NCI-H748 treated with DMSO at 0.1 percent for 48 hours (cell line): ENCODE measurements around the gene SFSWAP.
A peak's percentile ranks its signal among the peaks of the same experiment; 100 is the strongest.

Experiments used
- DNase-seq: peaks from one replicate; lab custom pipeline; 2025; lab: John Stamatoyannopoulos, UW

The SFSWAP gene

DNA sequence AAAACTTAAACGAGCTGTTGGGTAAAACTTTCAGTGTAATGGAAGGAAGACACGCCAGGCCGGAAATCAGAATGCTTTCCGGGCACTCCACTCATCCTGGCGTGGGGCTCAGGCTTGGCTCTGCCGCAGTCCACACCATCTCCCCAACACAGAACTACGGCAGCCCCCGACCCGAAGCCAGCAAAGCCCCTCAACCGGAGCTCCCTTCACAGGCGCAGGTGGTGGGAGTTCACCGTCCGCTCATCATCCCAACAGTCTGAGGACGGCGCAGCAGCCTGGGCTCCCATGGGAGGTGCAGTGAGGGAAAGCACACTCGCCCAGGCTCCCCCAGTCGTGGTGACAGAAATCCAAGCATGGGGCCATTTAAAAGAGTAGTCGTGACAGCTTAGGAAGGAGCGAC lies 106.4 kb downstream of the SFSWAP start:
- no peak for DNase-seq

DNA sequence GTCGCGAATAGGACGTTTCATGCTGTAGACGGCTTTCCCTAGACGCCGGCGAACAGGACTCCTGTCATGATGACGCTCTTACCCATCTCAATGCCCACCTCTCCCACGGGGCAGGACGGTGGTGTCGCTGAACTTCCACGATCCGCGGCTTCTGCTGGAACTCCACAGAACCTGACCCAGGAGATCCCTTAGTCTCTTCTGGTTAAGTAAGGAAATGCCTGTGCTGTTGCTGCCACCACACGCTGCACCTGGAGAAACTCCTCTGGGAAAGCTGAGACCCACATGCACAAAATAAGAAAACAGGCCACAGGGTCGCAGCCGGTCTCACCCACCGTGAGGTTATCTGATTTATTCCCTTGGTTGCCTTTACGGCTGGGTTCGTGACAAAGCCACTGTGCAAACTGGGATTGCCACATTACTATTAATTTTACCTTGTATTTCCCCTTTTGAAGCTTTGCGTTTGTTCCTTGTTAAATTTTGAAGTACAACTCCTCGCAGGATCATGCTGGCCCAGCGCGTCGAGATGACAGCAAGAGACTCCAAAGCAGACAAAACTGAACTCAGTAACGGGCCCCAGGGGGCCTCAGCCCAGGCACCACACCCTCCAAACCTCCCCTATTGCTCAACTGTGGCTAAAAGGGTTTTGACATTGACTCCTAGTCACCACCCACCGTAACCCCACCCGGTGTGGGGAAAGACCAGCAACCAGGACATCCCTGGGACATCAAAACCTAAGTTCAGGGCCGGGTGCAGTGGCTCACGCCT lies 108.1 kb downstream of the SFSWAP start:
- DNase-seq: no peak

DNA sequence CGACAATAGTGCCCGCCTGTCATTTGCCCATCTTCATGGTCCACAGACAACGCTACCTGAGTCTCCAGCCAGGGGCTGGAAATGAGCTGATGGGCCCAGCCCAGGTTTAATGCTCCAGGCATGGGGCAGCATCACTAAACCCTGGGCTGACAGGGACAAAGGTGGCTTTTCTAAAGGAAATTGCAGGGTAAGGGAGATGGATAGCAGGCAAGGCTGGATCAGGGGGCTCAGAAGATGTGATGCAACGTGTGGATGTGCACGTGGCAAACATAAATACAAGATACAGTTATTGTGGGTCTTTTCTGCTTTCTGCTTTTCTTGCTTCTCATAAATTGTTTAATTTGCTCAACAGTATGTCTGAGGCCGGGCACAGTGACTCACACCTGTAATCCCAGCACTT lies 113.6 kb downstream of the SFSWAP start:
- DNase-seq: no peak

DNA sequence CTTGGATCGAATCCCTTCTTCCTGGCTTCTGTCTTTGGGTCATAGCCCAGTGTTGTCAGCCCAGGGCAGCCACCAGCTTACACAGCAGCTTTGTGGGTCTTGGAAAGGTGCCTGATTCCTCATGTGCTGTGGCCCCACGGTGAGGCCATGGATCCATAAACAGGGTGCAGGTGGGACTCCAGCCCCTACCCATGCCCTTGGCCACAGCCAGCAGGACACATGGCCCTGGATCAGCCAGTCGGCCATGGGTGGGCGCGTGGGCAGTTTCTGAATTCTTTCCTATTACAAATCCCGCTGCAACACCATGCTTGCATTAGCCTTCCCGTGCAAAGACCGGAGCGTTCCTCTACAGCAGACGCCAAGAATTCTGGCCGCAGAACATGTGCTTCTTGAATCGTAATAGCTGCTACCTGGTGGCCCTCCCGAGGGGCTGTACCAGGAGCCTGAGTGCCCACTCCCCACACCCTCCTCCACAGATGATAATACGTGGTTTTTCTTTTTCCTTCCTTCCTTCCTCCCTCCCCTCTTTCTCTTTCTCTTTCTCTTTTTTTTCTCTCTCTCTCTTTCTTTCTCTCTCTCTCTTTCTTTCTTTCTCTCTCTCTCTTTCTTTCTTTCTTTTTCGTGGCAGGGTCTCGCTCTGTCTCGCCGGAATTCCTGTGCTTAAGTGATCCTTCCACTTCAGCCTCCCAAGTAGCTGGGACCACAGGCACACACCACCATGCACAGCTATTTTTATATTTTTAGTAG lies 114.4 kb downstream of the SFSWAP start:
- no peak for DNase-seq

DNA sequence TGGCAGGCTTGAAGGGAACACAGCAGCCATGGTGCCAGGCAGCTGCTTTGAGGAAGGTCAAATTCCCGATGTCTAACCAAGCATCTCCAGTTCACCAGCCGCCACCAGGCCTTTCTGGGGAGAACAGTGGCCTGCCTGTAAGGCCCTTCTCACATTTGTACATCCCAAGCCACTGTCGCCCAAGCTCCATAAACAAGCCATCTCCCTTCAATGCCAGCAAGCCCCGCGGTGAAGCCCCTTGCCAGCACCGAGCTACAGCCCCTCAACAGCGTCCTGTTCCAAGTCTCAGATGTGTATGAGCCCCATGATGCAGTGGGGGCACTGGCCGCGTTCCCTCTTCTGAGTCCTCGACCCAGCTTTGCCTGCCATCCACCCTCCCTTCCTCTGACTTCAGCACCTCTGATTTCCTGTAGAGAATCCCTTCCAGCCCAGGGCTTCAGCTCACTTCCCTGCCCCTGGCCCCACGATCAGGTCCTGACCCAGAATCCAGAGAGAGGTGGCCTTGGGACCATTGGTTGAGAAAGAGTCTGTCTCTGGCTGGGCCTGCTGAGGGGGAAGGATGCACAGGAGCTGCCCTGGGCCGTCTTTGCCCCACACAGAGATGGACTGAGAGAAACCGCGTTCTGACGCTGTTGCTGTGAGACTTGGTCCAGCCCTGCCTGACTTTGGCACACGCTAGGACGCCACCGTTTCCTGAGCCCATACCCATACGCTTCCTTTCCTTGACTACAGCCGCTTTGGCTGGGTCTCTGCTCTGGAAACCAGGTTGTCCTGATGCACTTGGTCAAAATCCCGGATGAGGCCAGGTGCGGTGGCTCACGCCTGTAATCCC lies 115.4 kb downstream of the SFSWAP start:
- DNase-seq: no peak

DNA sequence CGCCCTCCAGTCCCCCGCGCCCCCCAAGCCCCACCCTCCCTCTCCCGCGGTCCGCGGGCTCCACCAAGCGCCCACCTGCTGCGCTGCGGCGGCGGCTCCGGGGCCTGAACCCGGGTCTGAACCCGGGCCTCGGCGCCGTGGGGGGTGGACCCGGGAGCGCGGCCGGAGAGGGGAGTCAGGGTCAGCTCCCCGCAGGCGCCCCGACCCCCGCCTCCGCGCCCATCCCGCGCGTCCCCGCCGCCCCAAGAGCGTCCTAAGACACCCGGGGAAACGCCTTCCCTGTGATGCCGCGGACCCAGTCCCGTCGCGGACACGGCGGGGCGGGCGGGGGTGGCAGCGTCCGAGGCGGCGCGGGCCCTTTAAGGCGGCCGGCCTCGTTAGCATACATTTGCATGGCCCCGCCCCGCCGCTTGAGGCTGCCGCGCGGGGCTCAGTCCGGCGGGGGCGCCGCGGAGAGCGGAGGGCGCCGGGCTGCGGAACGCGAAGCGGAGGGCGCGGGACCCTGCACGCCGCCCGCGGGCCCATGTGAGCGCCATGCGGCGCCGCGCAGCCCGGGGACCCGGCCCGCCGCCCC lies 117.2 kb downstream of the SFSWAP start, which contains the start of gene MMP17:
TSS of gene MMP17 (plus strand) at position 433 of the 574 bp plus-strand sequence. CDS start at position 535, 102 bp downstream.
- DNase-seq: no peak

DNA sequence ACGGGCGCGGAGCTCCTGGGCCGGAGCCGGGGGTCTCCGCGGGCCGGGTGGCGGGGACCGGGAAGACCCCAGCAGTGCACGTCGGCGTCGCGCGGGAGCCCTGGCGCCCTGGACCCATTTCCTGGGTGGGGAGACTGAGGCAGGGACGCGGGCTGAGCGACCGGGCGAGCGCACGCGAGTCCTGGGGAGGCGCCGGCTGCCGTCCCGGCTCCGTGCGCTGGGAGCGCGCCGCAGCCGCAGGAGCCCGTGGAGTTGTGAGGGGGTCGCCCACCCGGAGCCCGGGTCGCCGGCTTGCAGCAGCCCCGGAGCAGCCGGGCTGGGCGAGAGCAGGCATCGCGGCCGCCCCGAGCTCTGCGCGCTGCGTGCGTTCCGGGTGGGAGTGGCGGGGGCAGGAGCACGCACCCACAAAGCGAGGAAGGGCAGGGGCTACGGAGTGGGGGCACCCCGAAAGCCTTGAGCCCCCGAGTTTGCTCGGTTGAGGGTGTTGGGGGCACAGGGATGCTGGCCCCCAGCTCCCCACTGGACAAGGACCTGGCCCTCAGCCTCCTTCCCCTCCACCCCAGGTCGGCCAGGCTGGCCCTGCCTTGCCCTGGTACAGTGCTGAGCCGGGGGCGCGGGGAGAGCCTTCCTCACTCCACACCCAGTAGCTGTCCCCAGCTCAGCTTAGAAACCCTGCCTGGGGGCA lies 117.9 kb downstream of the SFSWAP start:
- no peak for DNase-seq

DNA sequence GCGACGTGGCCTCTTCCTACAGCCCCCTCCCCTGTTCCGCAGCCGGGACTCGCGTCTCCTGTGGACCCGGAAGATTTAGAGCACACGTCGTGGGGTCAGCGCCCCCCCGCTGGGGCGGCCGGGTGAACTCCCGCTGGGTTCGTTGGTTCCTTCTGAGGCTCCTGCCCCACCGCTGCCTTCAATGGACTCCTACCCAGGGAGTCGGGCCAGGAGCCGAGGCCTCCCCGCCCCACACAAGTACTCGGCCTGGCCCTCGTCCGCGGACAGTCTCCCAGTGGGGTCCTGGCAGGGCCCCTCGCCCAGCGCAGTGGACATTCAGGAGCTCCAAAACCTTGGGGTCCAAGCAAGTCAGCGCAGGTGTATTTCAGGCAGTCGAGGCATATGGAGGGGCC lies 118.5 kb downstream of the SFSWAP start:
- DNase-seq: no peak

DNA sequence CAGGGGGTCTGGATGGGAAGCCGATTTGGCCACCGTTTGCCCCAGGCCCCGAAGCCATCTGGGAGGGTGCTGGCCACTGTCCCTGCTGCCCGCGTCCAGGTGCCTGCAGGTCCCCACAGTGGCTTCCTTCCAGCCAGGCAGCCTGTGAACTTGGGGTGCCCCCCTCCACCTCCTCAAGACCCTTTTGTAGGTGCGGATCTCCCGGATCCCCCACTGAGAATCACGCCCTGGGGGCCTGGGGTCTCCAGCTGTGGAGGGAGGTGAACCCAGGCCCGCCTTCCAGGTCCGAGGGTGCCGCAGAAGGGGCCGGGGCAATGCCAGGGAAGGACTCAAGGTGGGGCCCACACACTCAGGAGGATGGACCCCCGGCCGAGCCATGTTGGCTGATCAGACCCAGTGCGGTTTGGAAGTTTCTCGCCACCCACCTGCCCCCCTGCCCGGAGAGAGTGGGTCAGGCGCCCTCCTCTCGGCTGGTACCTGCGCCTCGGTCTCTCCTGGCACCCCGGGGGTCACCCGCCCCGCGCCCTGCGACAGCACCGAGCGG lies 119.0 kb downstream of the SFSWAP start:
- no peak for DNase-seq

DNA sequence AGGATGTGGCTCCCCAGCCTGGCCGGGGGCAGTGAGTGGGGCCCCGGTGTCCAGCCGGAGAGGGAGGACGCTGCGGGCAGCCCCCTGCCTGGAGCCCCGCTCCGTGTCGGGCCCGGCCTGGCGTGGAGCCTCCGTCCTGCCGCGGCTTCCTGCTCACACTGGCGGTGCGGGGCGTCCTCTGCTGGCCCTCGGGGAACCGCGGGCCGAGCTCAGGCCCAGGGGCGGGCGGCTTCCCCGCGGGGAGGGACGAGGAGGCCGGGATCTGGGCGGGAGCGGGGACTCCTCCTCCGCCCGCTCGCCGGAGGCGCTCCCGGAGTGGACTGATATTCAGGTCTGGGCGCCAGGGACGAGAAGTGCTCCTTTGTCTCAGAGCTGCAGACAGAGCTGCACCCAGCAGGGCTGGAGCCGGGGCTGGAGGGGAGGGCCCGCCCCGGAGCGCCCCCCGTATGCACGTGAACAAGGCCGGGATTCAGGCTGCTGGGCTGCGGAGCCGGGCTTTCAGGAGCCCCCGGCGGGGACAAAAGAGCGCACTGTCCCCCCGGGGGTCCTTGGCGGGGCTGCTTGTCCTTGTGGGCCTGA lies 119.5 kb downstream of the SFSWAP start:
- peak; percentile 51 for DNase-seq

DNA sequence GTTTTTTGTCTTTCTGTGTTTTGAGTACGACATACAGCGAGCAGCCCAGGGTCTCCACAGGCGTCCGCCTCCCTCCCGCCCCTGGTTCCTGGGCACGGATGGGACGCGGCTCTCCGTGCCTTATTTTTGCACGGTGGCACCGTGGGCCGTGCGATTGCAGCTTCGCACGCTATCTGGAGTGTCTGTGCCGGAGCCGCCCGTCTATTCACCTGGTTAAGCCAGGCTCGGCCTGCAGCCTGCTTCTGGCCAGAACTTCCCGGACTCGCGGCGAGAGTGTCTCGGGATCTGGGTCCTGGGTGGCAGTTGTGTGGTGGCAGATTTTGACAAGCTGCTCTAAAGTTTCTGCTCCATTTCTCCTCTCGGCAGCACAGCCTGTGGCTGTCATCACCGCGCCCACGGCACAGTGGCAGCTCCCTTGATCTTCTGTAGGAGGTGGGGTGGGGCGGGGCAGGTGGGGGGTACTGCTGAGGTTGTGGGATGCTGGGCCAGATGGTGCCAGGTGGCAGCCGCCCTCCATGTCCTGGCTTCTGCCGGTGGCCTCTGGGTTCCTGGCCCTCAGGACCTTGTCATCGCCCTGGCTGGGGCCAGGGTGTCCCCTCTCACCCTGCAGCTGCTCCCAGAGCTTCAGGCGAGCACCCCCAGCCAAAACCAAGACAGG lies 120.2 kb downstream of the SFSWAP start:
- peak; percentile 27 for DNase-seq

DNA sequence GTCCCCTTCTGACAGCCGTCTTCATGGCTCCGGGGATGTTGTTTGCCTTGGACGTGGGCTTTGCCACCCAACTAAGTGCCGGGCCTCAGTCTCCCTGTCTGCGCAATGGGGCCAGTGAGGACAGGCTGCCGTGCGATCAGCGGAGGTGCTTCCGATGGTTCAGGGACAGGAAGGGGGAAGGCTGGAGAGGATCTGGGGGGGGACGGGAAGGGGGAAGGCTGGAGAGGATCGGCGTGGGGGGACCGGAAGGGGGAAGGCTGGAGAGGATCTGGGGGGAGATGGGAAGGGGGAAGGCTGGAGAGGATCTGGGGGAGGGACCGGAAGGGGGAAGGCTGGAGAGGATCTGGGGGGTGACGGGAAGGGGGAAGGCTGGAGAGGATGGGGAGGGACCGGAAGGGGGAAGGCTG lies 120.7 kb downstream of the SFSWAP start:
- DNase-seq: no peak

DNA sequence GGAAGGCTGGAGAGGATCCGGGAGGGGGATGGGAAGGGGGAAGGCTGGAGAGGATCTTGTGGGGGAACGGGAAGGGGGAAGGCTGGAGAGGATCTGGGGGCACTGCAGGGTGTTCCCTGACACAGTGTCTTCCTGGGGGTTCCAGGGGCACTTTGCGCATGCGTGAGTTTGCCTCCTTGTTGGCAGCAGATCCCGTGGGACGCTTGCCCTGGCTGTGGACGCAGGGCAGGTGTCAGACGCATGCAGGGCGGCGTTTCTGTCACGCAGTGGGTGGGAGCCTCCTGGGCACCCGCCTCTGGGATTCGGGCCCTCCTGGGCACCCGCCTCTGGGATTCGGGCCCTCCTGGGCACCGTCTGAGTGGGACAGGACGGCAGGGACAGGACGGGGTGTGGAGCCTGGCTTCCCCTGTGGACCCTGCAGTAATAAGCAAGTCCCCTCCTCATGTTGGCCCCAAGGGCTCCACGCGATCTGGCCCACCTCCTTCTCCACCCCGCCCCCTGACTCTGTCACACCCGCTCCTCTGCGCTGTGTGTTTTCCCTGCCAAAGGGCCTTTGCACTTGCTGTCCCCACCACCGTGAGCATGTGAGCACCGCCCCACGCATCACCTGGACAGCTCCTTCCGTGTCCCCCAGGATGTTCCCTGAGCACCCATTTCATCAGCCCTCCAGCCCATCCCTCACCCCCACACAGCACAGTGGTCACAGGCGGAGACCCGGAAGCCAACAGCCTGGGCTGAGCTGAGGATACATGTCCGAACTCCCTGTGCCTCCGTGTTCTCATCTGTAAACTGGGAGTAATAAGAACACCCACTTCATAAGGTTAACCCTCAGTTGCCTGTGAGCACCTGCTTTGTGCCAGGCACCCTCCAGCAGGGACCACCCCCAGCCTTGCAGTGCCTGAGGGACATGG lies 121.7 kb downstream of the SFSWAP start:
- peak; percentile 16 for DNase-seq

DNA sequence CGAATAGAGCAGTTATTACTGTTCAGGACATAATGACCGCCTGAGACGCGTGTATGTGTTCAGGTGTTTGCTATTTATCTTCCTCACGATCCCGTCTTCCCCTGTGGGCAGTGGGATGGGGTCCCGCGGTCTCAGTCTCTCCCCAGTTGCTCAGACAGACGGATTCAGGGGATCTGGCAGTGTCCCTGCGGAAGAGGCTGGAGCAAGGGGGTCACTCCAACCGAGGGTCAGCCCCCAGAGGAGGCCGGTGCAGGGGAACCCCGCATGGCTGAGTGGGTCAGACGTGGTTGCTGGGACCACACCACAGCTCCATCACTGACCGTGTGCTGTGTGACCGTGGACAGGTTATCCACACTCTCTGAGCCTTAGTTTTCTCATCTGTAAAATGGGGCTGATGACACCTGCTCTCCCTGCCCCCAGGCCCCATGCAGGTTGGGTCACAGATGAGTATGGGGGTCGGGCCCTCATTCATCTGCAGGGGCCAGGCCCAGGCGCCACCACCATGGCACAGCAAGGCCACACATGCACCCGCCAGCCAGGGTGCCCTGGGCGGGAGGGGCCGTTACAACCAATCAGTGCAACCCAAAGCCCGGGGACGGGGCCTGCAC lies 122.5 kb downstream of the SFSWAP start:
- DNase-seq: no peak

DNA sequence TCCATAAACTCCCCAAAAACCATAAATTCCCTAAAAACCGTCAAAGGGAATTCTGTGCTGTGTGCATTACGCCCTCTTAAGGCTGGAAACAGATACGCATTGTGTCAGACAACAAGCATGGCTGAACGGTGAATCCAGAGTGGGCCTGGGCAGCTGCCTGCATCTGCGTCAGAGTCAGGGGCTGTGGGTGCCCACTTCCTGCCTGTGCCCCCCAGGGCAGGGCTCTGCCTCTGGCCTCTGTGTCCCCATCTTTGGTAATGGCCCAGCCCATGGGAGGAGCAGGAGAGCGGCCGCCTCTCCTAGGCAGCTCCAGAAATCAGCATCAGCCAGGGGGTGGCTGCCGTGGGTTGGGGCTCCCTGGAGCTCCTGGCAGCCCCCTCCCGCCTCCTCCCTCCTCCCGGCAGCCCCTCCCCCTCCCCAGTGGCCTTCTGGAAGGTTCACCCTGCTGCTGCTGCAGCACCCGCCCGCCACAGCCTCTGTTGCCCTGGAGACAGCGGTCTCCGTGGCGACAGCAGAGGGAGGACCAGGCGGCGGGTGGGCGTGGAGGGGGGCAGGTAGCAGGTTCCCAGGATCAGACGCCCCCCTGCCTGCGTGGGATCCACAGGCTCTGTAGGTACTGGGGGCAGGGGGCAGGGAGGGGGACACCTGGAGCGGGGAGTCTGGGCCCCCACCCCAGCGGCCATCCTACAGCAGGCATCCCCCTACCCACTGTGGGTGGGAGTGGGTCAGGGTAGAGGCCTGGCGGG lies 123.2 kb downstream of the SFSWAP start:
- DNase-seq: no peak

DNA sequence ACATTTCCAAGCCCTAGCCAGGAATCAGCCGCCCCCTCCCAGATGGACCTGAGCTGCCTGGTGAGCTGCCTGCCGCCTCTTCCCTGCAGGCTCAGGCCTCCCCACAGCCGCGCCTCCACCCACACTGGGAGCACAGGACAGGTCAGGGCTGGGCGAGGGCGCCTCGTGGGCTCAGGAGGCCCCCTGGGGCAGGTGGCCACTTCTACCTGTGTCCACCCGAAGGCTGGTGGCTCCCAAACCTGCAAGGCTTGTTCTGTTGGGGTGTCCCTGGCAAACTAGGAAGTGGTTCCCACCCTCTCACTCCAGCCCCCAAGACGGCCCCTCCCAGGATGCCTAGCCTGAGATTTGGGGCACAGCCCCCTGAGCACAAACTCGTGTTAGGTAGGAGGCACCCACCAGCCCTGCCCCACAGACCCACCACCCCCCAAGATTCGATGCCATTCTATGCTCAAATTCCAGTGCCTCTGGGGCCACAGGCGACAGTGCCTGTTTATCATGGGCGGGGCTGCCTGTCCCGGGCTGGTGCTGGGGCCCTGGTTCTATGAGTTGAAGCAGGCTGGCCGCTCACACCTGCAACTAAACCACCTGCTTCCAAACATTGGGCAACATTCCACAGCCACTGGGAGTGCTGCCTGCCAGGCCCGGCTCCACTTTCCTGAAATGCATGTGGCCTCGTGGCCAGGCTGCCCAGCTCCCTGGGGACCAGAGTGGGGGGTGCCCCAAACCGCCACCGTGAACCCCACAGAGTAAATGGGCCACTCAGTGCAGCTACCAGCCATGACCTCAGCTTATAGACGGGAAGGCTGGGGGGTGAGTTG lies 124.1 kb downstream of the SFSWAP start:
- no peak for DNase-seq

DNA sequence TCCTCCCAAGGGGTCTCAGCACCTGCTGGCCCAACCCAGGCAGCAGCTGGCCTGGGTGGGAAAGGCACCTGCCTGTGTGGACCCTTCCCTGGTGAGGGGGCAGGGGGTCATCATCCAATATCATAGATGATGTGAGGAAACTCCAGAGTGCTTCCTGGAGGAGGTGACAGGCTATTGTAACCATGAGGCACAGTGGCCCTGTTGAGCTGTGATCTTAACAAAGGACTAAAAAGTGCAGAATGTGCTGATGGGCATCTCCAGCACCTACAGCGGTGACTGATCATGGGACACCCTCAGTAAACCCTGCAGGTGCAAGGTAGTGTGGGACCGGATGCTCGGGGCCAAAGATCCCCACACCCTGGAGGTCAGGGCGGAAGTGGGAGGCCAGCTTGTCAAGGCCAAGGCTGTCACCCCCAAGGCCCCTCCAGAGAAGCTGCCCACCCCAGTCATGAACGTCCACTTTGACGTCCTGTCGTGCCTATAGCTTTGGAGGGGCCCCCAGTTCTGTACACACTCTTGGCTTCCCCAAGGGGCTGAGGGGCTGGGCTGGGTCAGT lies 124.8 kb downstream of the SFSWAP start:
- DNase-seq: no peak
